IMR-90 (cell line): ENCODE results near the gene UNK. TPM values are rescaled to one million over a fixed set of nuclear protein-coding genes. Genes with fewer than 3 reads are reported as not detected.

Experiments
- ATAC-seq: fragments of 200-7000 bp; cut with Tn5 transposase; 2 replicates; pipeline ENCODE4 v1.9.1; 2020; ENCODE audit warnings: low read depth, mild to moderate bottlenecking, moderate library complexity
- BruUV-seq: library from RNA; stranded (reverse); fragments of 400-500 nt; replicated peaks from 2 replicates; lab custom pipeline; 2021; lab: Mats Ljungman, UMichigan
- CTCF ChIA-PET: fragments of 300-600 bp; formaldehyde crosslinking; extraction: SDS; loops from one replicate; lab custom pipeline; 2021; ENCODE audit warnings: antibody characterized with exemption; lab: Yijun Ruan, JAX
- POLR2A ChIA-PET: fragments of 300-600 bp; sonication (Branson Sonifier 250); formaldehyde crosslinking; loops from one replicate; lab custom pipeline; 2022; ENCODE audit warnings: antibody characterized with exemption; ENCODE audit not compliant: unreplicated experiment; lab: Charles Lee
- DNase-seq: peaks from one replicate; pipeline ENCODE4 v3.0.0; 2013
- H2AFZ ChIP-seq: replicated peaks from 2 replicates; pipeline ENCODE3; 2013; ENCODE audit warnings: low read length, mild to moderate bottlenecking; ENCODE audit not compliant: poor library complexity
- H2AK5ac ChIP-seq: 2 replicates; pipeline ENCODE4 v1.6.1; 2013; ENCODE audit warnings: low read depth, low read length, inconsistent platforms
- H2AK9ac ChIP-seq: replicated peaks from 2 replicates; pipeline ENCODE3; 2013; ENCODE audit warnings: mild to moderate bottlenecking, low read depth, low read length, moderate library complexity; ENCODE audit not compliant: poor library complexity
- H2BK120ac ChIP-seq: 2 replicates; pipeline ENCODE4 v1.6.1; 2013; ENCODE audit warnings: low read depth, low read length, inconsistent platforms
- H2BK15ac ChIP-seq: 3 replicates; pipeline ENCODE4 v1.6.1; 2013; ENCODE audit warnings: low read depth, low read length, inconsistent platforms
- H2BK20ac ChIP-seq: 2 replicates; pipeline ENCODE4 v1.6.1; 2013; ENCODE audit warnings: low read depth, mild to moderate bottlenecking, inconsistent platforms, low read length, moderate library complexity
- H2BK5ac ChIP-seq: 2 replicates; pipeline ENCODE4 v1.6.1; 2013; ENCODE audit warnings: mild to moderate bottlenecking, low read depth, low read length, inconsistent platforms; ENCODE audit not compliant: poor library complexity, severe bottlenecking
- H3K14ac ChIP-seq: replicated peaks from 2 replicates; pipeline ENCODE4 v1.6.1; 2013; ENCODE audit warnings: low read depth, low read length, inconsistent platforms
- H3K18ac ChIP-seq: 2 replicates; pipeline ENCODE4 v1.6.1; 2013; ENCODE audit warnings: low read depth, low read length, control low read depth
- H3K23ac ChIP-seq: 2 replicates; pipeline ENCODE4 v1.6.1; 2013; ENCODE audit warnings: low read depth, low read length, inconsistent platforms
- H3K27ac ChIP-seq: 2 replicates; pipeline ENCODE4 v1.5.1; 2013; ENCODE audit warnings: mild to moderate bottlenecking, control low read depth, low read length; ENCODE audit not compliant: insufficient read depth
- H3K27me3 ChIP-seq: 2 replicates; pipeline ENCODE4 v1.6.1; 2013; ENCODE audit warnings: low read length; ENCODE audit not compliant: control insufficient read depth, insufficient read depth
- H3K36me3 ChIP-seq: 2 replicates; pipeline ENCODE4 v1.6.1; 2013; ENCODE audit warnings: low read length, mixed read lengths; ENCODE audit not compliant: control insufficient read depth, insufficient read depth
- H3K4ac ChIP-seq: 2 replicates; pipeline ENCODE4 v1.6.1; 2013; ENCODE audit warnings: low read depth, low read length, inconsistent platforms
- H3K4me1 ChIP-seq: 2 replicates; pipeline ENCODE4 v1.6.1; 2013; ENCODE audit warnings: low read length, mixed read lengths; ENCODE audit not compliant: control insufficient read depth, insufficient read depth
- H3K4me2 ChIP-seq: 2 replicates; pipeline ENCODE4 v1.6.1; 2013; ENCODE audit warnings: low read depth, mild to moderate bottlenecking, control low read depth, low read length, moderate library complexity
- H3K4me3 ChIP-seq: 2 replicates; pipeline ENCODE4 v1.5.1; 2013; ENCODE audit warnings: low read depth, mild to moderate bottlenecking, control low read depth, low read length, moderate library complexity; ENCODE audit not compliant: insufficient read depth
- H3K56ac ChIP-seq: 2 replicates; pipeline ENCODE4 v1.6.1; 2013; ENCODE audit warnings: low read length, inconsistent platforms; ENCODE audit not compliant: insufficient read depth; ENCODE audit errors: extremely low read depth
- H3K79me1 ChIP-seq, 2 experiments: 2 replicates each; pipeline ENCODE4 v1.6.1; 2013; ENCODE audit warnings: low read length in 2 of 2, inconsistent platforms in 1 of 2, low read depth in 1 of 2
- H3K9ac ChIP-seq: 2 replicates; pipeline ENCODE4 v1.6.1; 2013; ENCODE audit warnings: low read depth, low read length, control low read depth
- H3K9me1 ChIP-seq: 2 replicates; pipeline ENCODE4 v1.6.1; 2013; ENCODE audit warnings: low read length, inconsistent platforms; ENCODE audit not compliant: insufficient read depth
- H3K9me3 ChIP-seq: 2 replicates; pipeline ENCODE4 v1.6.1; 2013; ENCODE audit warnings: low read length; ENCODE audit not compliant: control insufficient read depth, insufficient read depth
- H4K20me1 ChIP-seq: 2 replicates; pipeline ENCODE4 v1.6.1; 2013; ENCODE audit warnings: low read length, inconsistent platforms; ENCODE audit not compliant: insufficient read depth
- H4K5ac ChIP-seq: 2 replicates; pipeline ENCODE4 v1.6.1; 2013; ENCODE audit warnings: mild to moderate bottlenecking, low read depth, low read length, control low read depth
- H4K8ac ChIP-seq, 2 experiments: 2 replicates each; pipeline ENCODE4 v1.6.1; 2013; ENCODE audit warnings: low read depth in 2 of 2, low read length in 2 of 2, control low read depth in 1 of 2, inconsistent platforms in 1 of 2
- H4K91ac ChIP-seq: 2 replicates; pipeline ENCODE4 v1.6.1; 2013; ENCODE audit warnings: low read depth, low read length, inconsistent platforms; ENCODE audit not compliant: insufficient read depth
- BHLHE40 ChIP-seq: fragments of 150-350 bp; IDR thresholded peaks from 2 replicates; pipeline ENCODE4 v1.6.1; 2016; ENCODE audit warnings: mild to moderate bottlenecking, low read depth, low read length
- CEBPB ChIP-seq: IDR thresholded peaks from 2 replicates; pipeline ENCODE4 v1.6.1; 2012; ENCODE audit warnings: low read depth, low read length, improper control_type of control experiment
- CHD1 ChIP-seq: IDR thresholded peaks from 2 replicates; pipeline ENCODE4 v1.6.1; 2012; ENCODE audit warnings: low read depth, low read length, improper control_type of control experiment
- CTCF ChIP-seq: conservative IDR thresholded peaks from 2 replicates; pipeline ENCODE4 v1.5.1; 2012; ENCODE audit warnings: mild to moderate bottlenecking, low read depth, low read length, improper control_type of control experiment
- ELK1 ChIP-seq: fragments of 150-350 bp; IDR thresholded peaks from 2 replicates; pipeline ENCODE4 v1.6.1; 2016; ENCODE audit warnings: low read depth, mild to moderate bottlenecking, low read length, moderate library complexity, borderline replicate concordance
- FOS ChIP-seq: fragments of 150-350 bp; IDR thresholded peaks from 2 replicates; pipeline ENCODE4 v1.6.1; 2016; ENCODE audit warnings: low read depth, low read length
- MAFK ChIP-seq: IDR thresholded peaks from 2 replicates; pipeline ENCODE4 v1.6.1; 2012; ENCODE audit warnings: low read depth, low read length, improper control_type of control experiment
- MAZ ChIP-seq: IDR thresholded peaks from 2 replicates; pipeline ENCODE4 v1.6.1; 2012; ENCODE audit warnings: low read depth, mild to moderate bottlenecking, low read length, improper control_type of control experiment, moderate library complexity, borderline replicate concordance
- MXI1 ChIP-seq: IDR thresholded peaks from 2 replicates; pipeline ENCODE4 v1.6.1; 2012; ENCODE audit warnings: low read depth, mild to moderate bottlenecking, low read length, moderate library complexity, borderline replicate concordance
- NFE2L2 ChIP-seq: fragments of 150-350 bp; IDR thresholded peaks from 2 replicates; pipeline ENCODE4 v1.6.1; 2016; ENCODE audit warnings: low read depth, mild to moderate bottlenecking, low read length
- POLR2A ChIP-seq: IDR thresholded peaks from 2 replicates; pipeline ENCODE4 v1.6.1; 2012; ENCODE audit warnings: mild to moderate bottlenecking, low read depth, low read length
- RAD21 ChIP-seq: IDR thresholded peaks from 2 replicates; pipeline ENCODE4 v1.6.1; 2012; ENCODE audit warnings: low read length, improper control_type of control experiment
- RCOR1 ChIP-seq: IDR thresholded peaks from 2 replicates; pipeline ENCODE4 v1.6.1; 2012; ENCODE audit warnings: mild to moderate bottlenecking, low read length, improper control_type of control experiment; ENCODE audit not compliant: insufficient replicate concordance
- RFX5 ChIP-seq: IDR thresholded peaks from 2 replicates; pipeline ENCODE4 v1.8.0; 2012; ENCODE audit warnings: low read depth, mild to moderate bottlenecking, low read length, moderate library complexity
- SMC3 ChIP-seq: fragments of 150-350 bp; IDR thresholded peaks from 2 replicates; pipeline ENCODE4 v1.6.1; 2016; ENCODE audit warnings: low read depth, mild to moderate bottlenecking, antibody characterized with exemption, low read length, moderate library complexity
- USF2 ChIP-seq: fragments of 150-350 bp; IDR thresholded peaks from 2 replicates; pipeline ENCODE4 v1.6.1; 2017; ENCODE audit warnings: mild to moderate bottlenecking, antibody characterized with exemption, low read length, low read depth
- WGBS, 2 experiments: methylation state at CpG; one replicate each; pipeline versions ENCODE4 v1.1.5 to v1.1.7; 2013; ENCODE audit warnings: missing lambda C conversion rate in 2 of 2; ENCODE audit not compliant: insufficient read length in 1 of 2; ENCODE audit errors: extremely low coverage in 2 of 2; 5-methylcytosine and 5-hydroxymethylcytosine counted together
- dilution Hi-C: fragments of 300-500 bp; cut with HindIII; formaldehyde crosslinking; loops from one replicate; pipeline ENCODE4 v1.14.3; 2018; ENCODE audit warnings: low sequenced_read_pairs; ENCODE audit not compliant: unreplicated experiment
- in situ Hi-C: fragments of 300-500 bp; cut with MboI; formaldehyde crosslinking; loops from 3 replicates; pipeline ENCODE4 v1.14.3; 2019; ENCODE audit warnings: low sequenced_read_pairs, inconsistent platforms, mixed read lengths
- intact Hi-C: fragments of 100-400 bp; cut with micrococcal nuclease; formaldehyde crosslinking; loops from 2 replicates; pipeline ENCODE4 v1.10.0; 2022
- polyA plus RNA-seq, 3 experiments: library from polyadenylated mRNA; depleted of rRNA; stranded (reverse); fragments of >200 nt; gene quantifications; 2 replicates each; pipeline ENCODE4 v1.2.3, GENCODE V29; 2012; ENCODE audit warnings: low replicate concordance in 1 of 3
- total RNA-seq: library from RNA; depleted of rRNA; stranded (reverse); fragments of >200 nt; gene quantifications from 2 replicates; pipeline ENCODE4 v1.2.3, GENCODE V29; 2012

UNK gene
- total and polyA plus RNA-seq, 2 of the 4 experiments (the other 2 are of a cell fraction), result 15.4 to 17.3 TPM

GRCh38 chr17:75824666-75825065, 40.1 kb downstream of the UNK start:
- Histone ChIP-seq H3K9ac (no peak overlapping the region), H3K9me3 (no peaks in the 10 kb centered on the region), H2BK5ac (no peak overlapping the region), H3K79me1 (no peaks in the 10 kb centered on the region), H2AFZ (no peak overlapping the region), H2BK120ac (no peak overlapping the region), H3K4me3 (no peak overlapping the region), H3K18ac (no peak overlapping the region), H3K23ac (no peak overlapping the region), H3K9me1 (no peaks in the 10 kb centered on the region), H3K4me1 (no peaks in the 10 kb centered on the region; the same call in 1 of the 2 replicates), H2AK5ac (no peak overlapping the region), H4K5ac (no peak overlapping the region), H4K91ac (no peak overlapping the region), H2BK15ac (no peak overlapping the region), H3K27me3 (no peaks in the 10 kb centered on the region), H3K27ac (no peak overlapping the region), H4K8ac (no peak overlapping the region), H3K4me2 (no peak overlapping the region), H2BK20ac (no peak overlapping the region), H3K36me3 (peaks cover 43% of the 10 kb centered on the region), H2AK9ac (no peak overlapping the region), H3K14ac (no peak overlapping the region), H3K4ac (no peak overlapping the region), H3K56ac (no peak overlapping the region), H4K20me1 (no peaks in the 10 kb centered on the region)
- in situ Hi-C loops, result no loop called here
- DNase-seq, result no peak
- TF ChIP-seq SMC3, result no peak
- no peak for TF ChIP-seq POLR2A
- TF ChIP-seq RCOR1, result no peak
- TF ChIP-seq CEBPB, result no peak
- no peak for TF ChIP-seq RFX5
- no peak for TF ChIP-seq MAZ
- no peak for TF ChIP-seq BHLHE40
- no peak for TF ChIP-seq RAD21
- TF ChIP-seq CTCF, result no peak
- TF ChIP-seq NFE2L2, result no peak
- no peak for TF ChIP-seq FOS
- no peak for TF ChIP-seq USF2
- TF ChIP-seq CHD1, result no peak
- TF ChIP-seq MXI1, result no peak
- no peak for TF ChIP-seq MAFK
- no peak for TF ChIP-seq ELK1
- ATAC-seq, result no peak
- ChIA-PET CTCF (no interaction called here), POLR2A (no interaction called here)
- dilution Hi-C loops, result no loop called here
- no CpG with 5 or more reads among the region's 2 CpGs for WGBS, 2 experiments
- intact Hi-C loops, result loop anchor here (5.0 kb wide), 1 partner anchor 42 kb away; the partner anchor contains the start of gene UNK
- no TSS peak for BruUV-seq
